Activated CD4-positive, alpha-beta memory T cell treated with anti-CD3 and anti-CD28 coated beads, Interleukin-2, amount 10 ng/mL, durations not matched to agents 7 days and 5 days (primary cell): ENCODE data around the gene PLK1. TPM values are rescaled to one million over a fixed set of nuclear protein-coding genes. Genes with fewer than 3 reads are reported as not detected.
"Not testable (repeated sequence)": the region's sequence is repeated elsewhere in the genome, so short reads cannot be mapped to it uniquely, and the experiment has no call there.

Experiments used
- CTCF ChIA-PET: fragments of 350-600 bp; sonication (Branson Sonifier 250); formaldehyde crosslinking; loops from one replicate; lab custom pipeline; 2021; ENCODE audit warnings: antibody characterized with exemption, inconsistent platforms; lab: Charles Lee
- POLR2A ChIA-PET: fragments of 350-600 bp; sonication (Branson Sonifier 250); formaldehyde crosslinking; loops from one replicate; lab custom pipeline; 2021; ENCODE audit warnings: antibody characterized with exemption; lab: Charles Lee
- DNase-seq: peaks from one replicate; pipeline ENCODE4 v3.0.0-alpha.2; 2020
- H3K27ac Mint-ChIP-seq: one replicate; pipeline ENCODE4 v1.8.0; 2021; ENCODE audit warnings: mild to moderate bottlenecking, mixed read lengths
- H3K27me3 Mint-ChIP-seq: one replicate; pipeline ENCODE4 v1.8.0; 2021; ENCODE audit warnings: mixed read lengths
- H3K36me3 Mint-ChIP-seq: one replicate; pipeline ENCODE4 v1.8.0; 2021; ENCODE audit warnings: low read depth, mixed read lengths
- H3K4me1 Mint-ChIP-seq: one replicate; pipeline ENCODE4 v1.8.0; 2021; ENCODE audit warnings: mixed read lengths
- H3K4me3 Mint-ChIP-seq: one replicate; pipeline ENCODE4 v1.8.0; 2021; ENCODE audit warnings: mild to moderate bottlenecking, mixed read lengths
- H3K9me3 Mint-ChIP-seq: one replicate; pipeline ENCODE4 v1.8.0; 2021; ENCODE audit warnings: mixed read lengths
- total RNA-seq, 2 experiments: library from RNA; stranded (reverse); gene quantifications; one replicate each; pipeline ENCODE4 v1.2.3, GENCODE V29; 2021

The PLK1 gene
- total RNA-seq, 2 experiments from 2014 or later, result 102 to 104 TPM

GRCh38 chr16:23724785-23725131 lies 46.1 kb downstream of the PLK1 start:
- Mint-ChIP-seq H3K4me1 (peaks cover 4% of the 10 kb centered on the region), H3K4me3 (no peak overlapping the region), H3K9me3 (peaks cover 4% of the 10 kb centered on the region), H3K36me3 (peaks cover 3% of the 10 kb centered on the region), H3K27ac (no peak overlapping the region), H3K27me3 (peaks cover 17% of the 10 kb centered on the region)
- DNase-seq, result no peak
- POLR2A ChIA-PET, result no interaction called here
- CTCF ChIA-PET, result no interaction called here

- Mint-ChIP-seq H3K4me3 (no peak overlapping the region), H3K27ac (no peak overlapping the region), H3K4me1 (peaks cover 5% of the 10 kb centered on the region), H3K36me3 (peaks cover 3% of the 10 kb centered on the region), H3K27me3 (peaks cover 16% of the 10 kb centered on the region), H3K9me3 (peaks cover 4% of the 10 kb centered on the region)
- ChIA-PET POLR2A (interaction anchor here (1.1 kb wide), 1 partner anchor 48 kb away, joined by 3 read pairs; the partner anchor contains the start of gene PLK1), CTCF (no interaction called here)
- DNase-seq, result no peak
Observed at GRCh38 chr16:23726710-23727109, 48.0 kb downstream of the PLK1 start.

GRCh38 chr16:23728112-23728477 lies 49.4 kb downstream of the PLK1 start:
- H3K4me1 Mint-ChIP-seq, result peaks cover 5% of the 10 kb centered on the region
- no peak for DNase-seq
- H3K36me3 Mint-ChIP-seq, result no peaks in the 10 kb centered on the region
- H3K9me3 Mint-ChIP-seq, result peaks cover 2% of the 10 kb centered on the region
- ChIA-PET CTCF (interaction anchor here (0.8 to 0.9 kb wide), 2 partner anchors 13 to 131 kb away, joined by 3 read pairs; no protein-coding TSS in a partner anchor), POLR2A (no interaction called here)
- H3K4me3 Mint-ChIP-seq, result no peak overlapping the region
- peaks cover 12% of the 10 kb centered on the region for H3K27me3 Mint-ChIP-seq
- no peak overlapping the region for H3K27ac Mint-ChIP-seq

GRCh38 chr16:23729503-23730424 lies 51.1 kb downstream of the PLK1 start:
- no peaks in the 10 kb centered on the region for H3K36me3 Mint-ChIP-seq
- CTCF ChIA-PET, result interaction anchor here (1.0 kb wide), 1 partner anchor 22 kb away, joined by 3 read pairs; no protein-coding TSS in a partner anchor
- no peaks in the 10 kb centered on the region for H3K9me3 Mint-ChIP-seq
- peaks cover 10% of the 10 kb centered on the region for H3K27me3 Mint-ChIP-seq
- no peak for DNase-seq
- no peak overlapping the region for H3K4me3 Mint-ChIP-seq
- H3K4me1 Mint-ChIP-seq, result peaks cover 5% of the 10 kb centered on the region
- POLR2A ChIA-PET, result no interaction called here
- H3K27ac Mint-ChIP-seq, result no peak overlapping the region

GRCh38 chr16:23734176-23734893 lies 55.6 kb downstream of the PLK1 start:
- POLR2A ChIA-PET, result no interaction called here
- no peak overlapping the region for H3K27ac Mint-ChIP-seq
- peaks cover 6% of the 10 kb centered on the region for H3K4me1 Mint-ChIP-seq

GRCh38 chr16:23737423-23738028 lies 58.8 kb downstream of the PLK1 start:
- H3K9me3 Mint-ChIP-seq, CTCF ChIA-PET, H3K27ac Mint-ChIP-seq, H3K4me3 Mint-ChIP-seq, POLR2A ChIA-PET, H3K36me3 Mint-ChIP-seq, H3K4me1 Mint-ChIP-seq, DNase-seq: not testable (repeated sequence)
- peaks cover 23% of the 10 kb centered on the region for H3K27me3 Mint-ChIP-seq

More at GRCh38 chr16:23734176-23734893, 55.6 kb downstream of the PLK1 start:
- no peak for DNase-seq
- CTCF ChIA-PET, result interaction anchor here (0.7 kb wide), 1 partner anchor 770 kb away, joined by 3 read pairs; no protein-coding TSS in a partner anchor
- Mint-ChIP-seq H3K9me3 (no peaks in the 10 kb centered on the region), H3K4me3 (no peak overlapping the region), H3K27me3 (peaks cover 23% of the 10 kb centered on the region), H3K36me3 (no peaks in the 10 kb centered on the region)

GRCh38 chr16:23739516-23739915 lies 60.8 kb downstream of the PLK1 start:
- Mint-ChIP-seq H3K27me3 (peaks cover 28% of the 10 kb centered on the region), H3K9me3 (no peaks in the 10 kb centered on the region), H3K4me1 (peaks cover 4% of the 10 kb centered on the region), H3K4me3 (no peak overlapping the region), H3K27ac (no peak overlapping the region), H3K36me3 (no peaks in the 10 kb centered on the region)
- no peak for DNase-seq
- POLR2A ChIA-PET, result no interaction called here
- CTCF ChIA-PET, result interaction anchor here (0.7 kb wide), 1 partner anchor 575 kb away, joined by 4 read pairs; no protein-coding TSS in a partner anchor

Other genes with a start within 250 kb of the PLK1 start
- gene COG7, start 225.7 kb upstream of the PLK1 start, total RNA-seq, result 10 to 100 TPM; 18.0 to 19.0 TPM
- 10 to 100 TPM; 95.3 to 97.8 TPM for gene GGA2, start 168.4 kb upstream of the PLK1 start, total RNA-seq
- 10 to 100 TPM in 1 of 2 experiments, 1 to 10 TPM in 1; 9.3 to 11.0 TPM for gene EARS2, start 121.5 kb upstream of the PLK1 start, total RNA-seq
- gene UBFD1, start 121.2 kb upstream of the PLK1 start, total RNA-seq, result 10 to 100 TPM; 36.6 to 39.7 TPM
- gene NDUFAB1, start 82.6 kb upstream of the PLK1 start, total RNA-seq, result 10 to 100 TPM; 79.8 to 81.1 TPM
- 10 to 100 TPM; 16.8 to 17.0 TPM for gene PALB2, start 37.6 kb upstream of the PLK1 start, total RNA-seq
- gene DCTN5, start 37.4 kb upstream of the PLK1 start, total RNA-seq, result 10 to 100 TPM; 64.9 to 68.8 TPM
- gene ERN2, start 34.3 kb downstream of the PLK1 start, total RNA-seq, result not detected
- gene CHP2, start 76.1 kb downstream of the PLK1 start, total RNA-seq, result not detected
- gene PRKCB, start 157.1 kb downstream of the PLK1 start, total RNA-seq, result 10 to 100 TPM; 77.3 to 81.4 TPM